ENCODE measurements around the gene TTYH3. TPM values are rescaled to one million over a fixed set of nuclear protein-coding genes. Genes with fewer than 3 reads are reported as not detected.

TTYH3 gene
- total and polyA plus RNA-seq, 9 of the 15 experiments (the other 6 are each of a cell fraction or from before 2014, with no cell fraction given) = 0.01 to 5.5 (median 1.1) TPM

DNA sequence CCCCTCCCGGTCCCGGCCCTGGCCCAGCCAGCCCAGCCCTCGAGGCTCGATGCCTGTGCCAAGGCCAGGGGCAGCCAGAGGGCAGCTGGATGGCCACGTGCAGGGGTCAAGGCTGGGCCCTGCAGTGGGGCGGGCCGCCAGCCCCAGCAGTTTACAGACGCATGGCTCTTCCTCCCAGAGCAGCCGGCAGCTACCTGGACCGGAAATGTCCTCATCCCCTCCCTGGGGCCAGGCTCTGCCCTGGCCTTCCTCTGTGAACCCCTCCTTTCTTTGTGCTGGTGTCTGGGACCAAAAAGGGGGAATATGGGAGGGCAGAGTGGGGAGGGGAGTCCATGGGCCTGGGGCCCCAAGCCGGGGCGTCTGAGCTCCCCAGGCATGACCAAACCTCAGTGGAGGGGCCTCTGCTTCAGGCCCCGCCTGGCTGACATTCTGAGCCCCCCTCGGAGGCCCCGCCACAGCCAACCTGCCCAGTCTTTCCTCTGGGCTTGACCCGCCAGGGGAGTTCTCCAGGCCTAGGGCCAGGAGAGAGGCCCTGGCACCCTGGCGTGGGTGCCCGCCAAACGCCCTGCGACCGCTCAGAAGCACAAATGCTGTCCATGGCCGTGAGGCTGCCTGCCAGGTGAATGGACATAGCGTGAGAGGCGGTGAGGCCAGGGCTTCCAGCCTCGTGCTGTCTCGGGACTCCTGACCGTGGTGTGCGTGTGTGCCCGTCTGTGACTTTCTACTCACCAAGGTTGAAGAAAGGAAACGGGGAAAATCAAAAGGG is 31.5 kb downstream of the TTYH3 start:
- ChIA-PET CTCF (ENCODE audit: low intra/inter-chr PET ratio) (no interaction called here), POLR2A (no interaction called here)
- 0 out of 3 replicates have a peak, but pooled peaks have one; percentile 8 for ATAC-seq
- no TSS peak for BruUV-seq (replicated peaks)
- 53% methylated on average over 22 of the region's 30 CpGs for WGBS (ENCODE audit: insufficient coverage, low coverage, missing lambda C conversion rate)
- Histone ChIP-seq H3K9me1 (ENCODE audit: control insufficient read depth, insufficient read depth, low read length) (no peaks in the 10 kb centered on the region), H3K27ac (ENCODE audit: extremely low read depth, low read depth, low read length) (no peak overlapping the region), H2AFZ (ENCODE audit: low read depth, low read length) (no peak overlapping the region), H3K9me3 (replicated peaks; ENCODE audit: control insufficient read depth, insufficient read depth, low read depth, low read length) (no peaks in the 10 kb centered on the region), H3K36me3 (ENCODE audit: control insufficient read depth, insufficient read depth, low read length) (no peaks in the 10 kb centered on the region), H3K27me3 (ENCODE audit: control insufficient read depth in 2 of 2, insufficient read depth in 2 of 2, low read length in 2 of 2) (peaks cover 7 to 18% of the 10 kb centered on the region in 2 experiments; a peak in 3 of 5 replicates), H3K9ac (ENCODE audit: insufficient read depth in 1 of 2, low read depth in 2 of 2, low read length in 2 of 2) (peak overlapping the region in 1 of 2 experiments; percentile 74; a peak in 2 of 4 replicates), H3K79me2 (ENCODE audit: control insufficient read depth, insufficient read depth, low read length) (no peaks in the 10 kb centered on the region), H3K4me3 (no peak overlapping the region), H3K4me2 (ENCODE audit: insufficient read depth, low read length) (no peak overlapping the region), H4K20me1 (replicated peaks; ENCODE audit: control insufficient read depth, insufficient read depth, low read length) (peaks cover 2% of the 10 kb centered on the region), H3K4me1 (replicated peaks in 1 of 2; ENCODE audit: control insufficient read depth in 2 of 2, insufficient read depth in 2 of 2, low read length in 2 of 2) (peaks cover 4 to 72% of the 10 kb centered on the region in 2 experiments)
- no peak for DNase-seq (ENCODE audit: extremely low read depth in 1 of 4, low spot score in 3 of 4)
- TF ChIP-seq KDM2B (CRISPR knock-in tag; IDR thresholded peaks at IDR 0.05) (no peak), FIP1L1 (IDR thresholded peaks at IDR 0.05; ENCODE audit: low read depth, low read length, poor library complexity, severe bottlenecking) (peak; percentile 34), ZNF274 (IDR thresholded peaks at IDR 0.05; ENCODE audit: borderline replicate concordance, low read depth, low read length) (no peak)
- TF ChIP-seq, protein P1, sequence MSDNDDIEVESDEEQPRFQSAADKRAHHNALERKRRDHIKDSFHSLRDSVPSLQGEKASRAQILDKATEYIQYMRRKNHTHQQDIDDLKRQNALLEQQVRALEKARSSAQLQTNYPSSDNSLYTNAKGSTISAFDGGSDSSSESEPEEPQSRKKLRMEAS (CRISPR knock-in tag; IDR thresholded peaks at IDR 0.05) = peak; percentile 57
- TF ChIP-seq, protein P2, sequence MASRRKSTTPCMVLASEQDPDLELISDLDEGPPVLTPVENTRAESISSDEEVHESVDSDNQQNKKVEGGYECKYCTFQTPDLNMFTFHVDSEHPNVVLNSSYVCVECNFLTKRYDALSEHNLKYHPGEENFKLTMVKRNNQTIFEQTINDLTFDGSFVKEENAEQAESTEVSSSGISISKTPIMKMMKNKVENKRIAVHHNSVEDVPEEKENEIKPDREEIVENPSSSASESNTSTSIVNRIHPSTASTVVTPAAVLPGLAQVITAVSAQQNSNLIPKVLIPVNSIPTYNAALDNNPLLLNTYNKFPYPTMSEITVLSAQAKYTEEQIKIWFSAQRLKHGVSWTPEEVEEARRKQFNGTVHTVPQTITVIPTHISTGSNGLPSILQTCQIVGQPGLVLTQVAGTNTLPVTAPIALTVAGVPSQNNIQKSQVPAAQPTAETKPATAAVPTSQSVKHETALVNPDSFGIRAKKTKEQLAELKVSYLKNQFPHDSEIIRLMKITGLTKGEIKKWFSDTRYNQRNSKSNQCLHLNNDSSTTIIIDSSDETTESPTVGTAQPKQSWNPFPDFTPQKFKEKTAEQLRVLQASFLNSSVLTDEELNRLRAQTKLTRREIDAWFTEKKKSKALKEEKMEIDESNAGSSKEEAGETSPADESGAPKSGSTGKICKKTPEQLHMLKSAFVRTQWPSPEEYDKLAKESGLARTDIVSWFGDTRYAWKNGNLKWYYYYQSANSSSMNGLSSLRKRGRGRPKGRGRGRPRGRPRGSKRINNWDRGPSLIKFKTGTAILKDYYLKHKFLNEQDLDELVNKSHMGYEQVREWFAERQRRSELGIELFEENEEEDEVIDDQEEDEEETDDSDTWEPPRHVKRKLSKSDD (conservative IDR thresholded peaks at IDR 0.05; ENCODE audit: low read length) = no peak
- in situ Hi-C loops (cut with MboI) = no loop called here
- intact Hi-C loops (cut with micrococcal nuclease) = loop anchor here (10.0 kb wide), 1 partner anchor 189 kb away; the partner anchor contains the start of gene GRIFIN
- no peak for FAIRE-seq
